Measurements from ENCODE around the gene FYB1. TPM values are rescaled to one million over a fixed set of nuclear protein-coding genes. Genes with fewer than 3 reads are reported as not detected.

The FYB1 gene
- total RNA-seq, 3 donors from 2014 or later (not counting 1 experiment from before 2014, with no cell fraction given): 277 to 340 (median 295) TPM

DNA sequence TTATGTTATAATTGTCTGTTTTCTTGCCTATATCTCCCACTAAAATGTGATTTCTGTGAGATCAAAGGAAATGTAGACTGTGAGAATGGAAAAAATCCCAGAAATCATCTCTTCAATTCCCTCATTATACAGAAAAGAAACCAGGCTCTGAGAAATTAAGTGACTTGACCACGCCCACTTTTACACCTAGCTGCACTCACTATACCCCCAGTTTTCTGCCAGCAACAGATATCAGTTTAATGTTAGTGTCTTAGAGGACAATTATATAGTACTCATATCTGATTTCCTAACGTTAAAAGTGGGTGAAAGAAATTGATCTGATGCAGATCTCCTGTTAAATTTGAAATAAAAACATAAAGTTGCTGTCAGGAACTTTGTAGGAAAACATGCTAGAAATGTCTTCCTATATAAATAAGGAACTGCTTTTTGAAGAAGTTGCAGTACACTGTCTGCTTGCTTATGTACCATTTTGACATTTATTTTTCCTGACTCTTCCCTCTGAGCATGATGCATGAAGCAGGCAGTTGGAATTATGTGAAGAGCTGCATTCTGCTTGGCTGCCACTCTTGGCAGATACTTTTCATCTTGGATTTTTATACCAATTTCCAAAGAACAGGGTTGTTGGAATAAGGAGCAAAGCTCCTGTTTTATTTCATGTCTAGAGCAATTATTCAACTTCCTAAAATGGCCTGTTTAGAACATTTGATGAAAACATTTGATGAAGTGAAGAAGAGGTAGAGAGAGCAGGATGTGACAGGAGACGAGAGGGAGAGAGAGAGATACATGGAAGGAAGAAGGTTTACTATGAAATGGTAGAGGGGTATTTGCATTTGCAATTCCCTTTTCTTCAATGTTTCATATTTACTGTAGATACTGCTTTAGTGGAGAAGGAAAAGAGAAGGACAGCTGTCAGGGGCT is 87.9 kb downstream of the FYB1 start:
- 86% methylated on average over 2 of the region's 3 CpGs for WGBS (ENCODE audit: insufficient coverage)
- intact Hi-C loops (cut with micrococcal nuclease): no loop called here
- H3K27ac Mint-ChIP-seq: peak overlapping the region; percentile 20 to 29

DNA sequence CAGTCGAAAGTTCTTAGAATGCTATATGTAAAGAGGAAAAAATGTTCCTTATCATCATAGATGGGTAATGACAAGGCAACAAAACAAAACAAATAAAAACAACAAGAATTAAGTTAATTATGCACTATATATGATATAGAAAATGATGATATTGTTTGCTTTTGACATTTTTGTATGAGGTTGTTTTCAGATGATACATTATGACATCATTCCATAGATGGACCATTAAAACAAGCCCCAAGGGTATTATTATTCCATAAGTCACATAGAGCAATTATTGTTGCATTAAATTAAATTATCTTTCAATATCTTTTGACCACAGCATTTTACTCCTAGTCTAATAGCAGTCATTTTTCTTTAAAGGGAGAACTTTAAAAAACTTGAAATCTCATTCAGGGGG is 88.6 kb downstream of the FYB1 start:
- no CpG with 5 or more reads among the region's 1 CpG for WGBS (ENCODE audit: insufficient coverage)
- H3K27me3 Mint-ChIP-seq (ENCODE audit: low read depth in 2 of 2): no peaks in the 10 kb centered on the region
- H3K27ac Mint-ChIP-seq: peak overlapping the region; percentile 20 to 29
- H3K4me1 Mint-ChIP-seq: peaks cover 18 to 30% of the 10 kb centered on the region in 2 donors
- no peaks in the 10 kb centered on the region for H3K4me1 ChIP-seq (ENCODE audit: control insufficient read depth, insufficient read depth, low read length)
- no peak for ATAC-seq
- peaks cover 81% of the 10 kb centered on the region for H3K36me3 ChIP-seq (ENCODE audit: control insufficient read depth, insufficient read depth, low read length)
- no peaks in the 10 kb centered on the region for H3K9me3 Mint-ChIP-seq
- H3K4me3 Mint-ChIP-seq: no peak overlapping the region
- H3K27me3 ChIP-seq (ENCODE audit: control insufficient read depth, insufficient read depth, low read length): no peaks in the 10 kb centered on the region
- TF ChIP-seq, protein P1, sequence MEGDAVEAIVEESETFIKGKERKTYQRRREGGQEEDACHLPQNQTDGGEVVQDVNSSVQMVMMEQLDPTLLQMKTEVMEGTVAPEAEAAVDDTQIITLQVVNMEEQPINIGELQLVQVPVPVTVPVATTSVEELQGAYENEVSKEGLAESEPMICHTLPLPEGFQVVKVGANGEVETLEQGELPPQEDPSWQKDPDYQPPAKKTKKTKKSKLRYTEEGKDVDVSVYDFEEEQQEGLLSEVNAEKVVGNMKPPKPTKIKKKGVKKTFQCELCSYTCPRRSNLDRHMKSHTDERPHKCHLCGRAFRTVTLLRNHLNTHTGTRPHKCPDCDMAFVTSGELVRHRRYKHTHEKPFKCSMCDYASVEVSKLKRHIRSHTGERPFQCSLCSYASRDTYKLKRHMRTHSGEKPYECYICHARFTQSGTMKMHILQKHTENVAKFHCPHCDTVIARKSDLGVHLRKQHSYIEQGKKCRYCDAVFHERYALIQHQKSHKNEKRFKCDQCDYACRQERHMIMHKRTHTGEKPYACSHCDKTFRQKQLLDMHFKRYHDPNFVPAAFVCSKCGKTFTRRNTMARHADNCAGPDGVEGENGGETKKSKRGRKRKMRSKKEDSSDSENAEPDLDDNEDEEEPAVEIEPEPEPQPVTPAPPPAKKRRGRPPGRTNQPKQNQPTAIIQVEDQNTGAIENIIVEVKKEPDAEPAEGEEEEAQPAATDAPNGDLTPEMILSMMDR (IDR thresholded peaks at IDR 0.05): no peak
- peaks cover 49% of the 10 kb centered on the region for H3K36me3 Mint-ChIP-seq
- intact Hi-C loops (cut with micrococcal nuclease): no loop called here
- H3K9me3 ChIP-seq (ENCODE audit: control insufficient read depth, insufficient read depth, low read length): no peaks in the 10 kb centered on the region
- DNase-seq: no peak
- H3K4me3 ChIP-seq (ENCODE audit: low read length): no peak overlapping the region
- H3K27ac ChIP-seq (ENCODE audit: low read length): no peak overlapping the region

More for the DNA sequence above, 87.9 kb downstream of the FYB1 start:
- H3K36me3 Mint-ChIP-seq: peaks cover 44% of the 10 kb centered on the region
- TF ChIP-seq, protein P1 (IDR thresholded peaks at IDR 0.05): no peak
- no peak overlapping the region for H3K4me3 ChIP-seq (ENCODE audit: low read length)
- peaks cover 18 to 30% of the 10 kb centered on the region in 2 donors for H3K4me1 Mint-ChIP-seq
- no peaks in the 10 kb centered on the region for H3K27me3 ChIP-seq (ENCODE audit: control insufficient read depth, insufficient read depth, low read length)
- H3K4me1 ChIP-seq (ENCODE audit: control insufficient read depth, insufficient read depth, low read length): no peaks in the 10 kb centered on the region
- no peak overlapping the region for H3K4me3 Mint-ChIP-seq
- H3K27ac ChIP-seq (ENCODE audit: low read length): no peak overlapping the region
- no peaks in the 10 kb centered on the region for H3K9me3 ChIP-seq (ENCODE audit: control insufficient read depth, insufficient read depth, low read length)
- no peaks in the 10 kb centered on the region for H3K27me3 Mint-ChIP-seq (ENCODE audit: low read depth in 2 of 2)
- ATAC-seq (no peak), DNase-seq (no peak)
- H3K36me3 ChIP-seq (ENCODE audit: control insufficient read depth, insufficient read depth, low read length): peaks cover 81% of the 10 kb centered on the region
- H3K9me3 Mint-ChIP-seq: no peaks in the 10 kb centered on the region

DNA sequence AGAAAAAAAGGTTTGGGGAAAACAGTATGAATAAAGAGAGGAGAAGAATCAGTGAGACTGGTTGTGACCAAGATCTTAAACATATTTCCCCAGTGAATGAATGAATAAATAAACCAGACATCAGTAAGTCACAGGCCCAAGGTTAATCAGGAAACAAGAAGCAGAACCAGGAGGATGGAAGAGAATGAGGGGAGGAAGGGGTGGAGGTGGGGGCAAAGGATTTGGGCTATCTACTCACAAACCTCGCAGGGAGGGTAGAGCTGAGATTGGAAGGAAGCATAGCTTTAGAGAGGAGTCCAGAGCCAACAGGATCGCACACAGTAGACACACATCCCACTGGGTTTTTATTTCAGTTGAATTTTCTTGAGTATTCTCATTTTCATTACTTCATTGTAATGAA is 97.4 kb downstream of the FYB1 start:
- no peaks in the 10 kb centered on the region for H3K9me3 ChIP-seq (ENCODE audit: control insufficient read depth, insufficient read depth, low read length)
- H3K27me3 Mint-ChIP-seq (ENCODE audit: low read depth in 2 of 2): no peaks in the 10 kb centered on the region
- no peak for DNase-seq
- TF ChIP-seq, protein P1 (IDR thresholded peaks at IDR 0.05): no peak
- no peak for ATAC-seq
- peak overlapping the region in 1 of 2 donors; percentile 1 for H3K27ac Mint-ChIP-seq
- H3K27ac ChIP-seq (ENCODE audit: low read length): no peak overlapping the region
- intact Hi-C loops (cut with micrococcal nuclease): no loop called here
- H3K4me3 Mint-ChIP-seq: no peak overlapping the region
- H3K9me3 Mint-ChIP-seq: no peaks in the 10 kb centered on the region
- no peaks in the 10 kb centered on the region for H3K27me3 ChIP-seq (ENCODE audit: control insufficient read depth, insufficient read depth, low read length)
- H3K36me3 ChIP-seq (ENCODE audit: control insufficient read depth, insufficient read depth, low read length): peaks cover 89% of the 10 kb centered on the region
- H3K4me1 ChIP-seq (ENCODE audit: control insufficient read depth, insufficient read depth, low read length): no peaks in the 10 kb centered on the region
- no peak overlapping the region for H3K4me3 ChIP-seq (ENCODE audit: low read length)
- 91% methylated on average over 1 of the region's 2 CpGs for WGBS (ENCODE audit: insufficient coverage)
- H3K4me1 Mint-ChIP-seq: no peaks in the 10 kb centered on the region
- peaks cover 35% of the 10 kb centered on the region for H3K36me3 Mint-ChIP-seq

Data from natural killer cell (primary cell).